Mononuclear cell (primary cell): Measurements from ENCODE around the gene GNAI3. TPM values are rescaled to one million over a fixed set of nuclear protein-coding genes. Genes with fewer than 3 reads are reported as not detected.

Experiments
- H3K27me3 ChIP-seq: 2 replicates; pipeline ENCODE4 v1.6.0; 2011; ENCODE audit warnings: low read length, control low read depth; ENCODE audit not compliant: insufficient read depth
- H3K4me1 ChIP-seq: 2 replicates; pipeline ENCODE4 v1.5.1; 2011; ENCODE audit warnings: mild to moderate bottlenecking, low read length, control low read depth; ENCODE audit not compliant: insufficient read depth
- H3K4me3 ChIP-seq: 2 replicates; pipeline ENCODE4 v1.5.1; 2011; ENCODE audit warnings: mild to moderate bottlenecking, low read length, moderate library complexity
- H3K9me3 ChIP-seq: 2 replicates; pipeline ENCODE4 v1.5.1; 2011; ENCODE audit warnings: low read depth, mild to moderate bottlenecking, control low read depth, low read length
- total RNA-seq: library from RNA; depleted of rRNA; stranded (reverse); fragments of >200 nt; gene quantifications from one replicate; pipeline ENCODE4 v1.2.3, GENCODE V29; 2012

The GNAI3 gene
- total RNA-seq, 1 donor, result 8.9 TPM

GRCh38 chr1:109586055-109586454 lies 37.6 kb downstream of the GNAI3 start:
- no peak overlapping the region for H3K4me3 ChIP-seq
- no peaks in the 10 kb centered on the region for H3K9me3 ChIP-seq
- H3K4me1 ChIP-seq, result no peaks in the 10 kb centered on the region
- no peaks in the 10 kb centered on the region for H3K27me3 ChIP-seq

DNA sequence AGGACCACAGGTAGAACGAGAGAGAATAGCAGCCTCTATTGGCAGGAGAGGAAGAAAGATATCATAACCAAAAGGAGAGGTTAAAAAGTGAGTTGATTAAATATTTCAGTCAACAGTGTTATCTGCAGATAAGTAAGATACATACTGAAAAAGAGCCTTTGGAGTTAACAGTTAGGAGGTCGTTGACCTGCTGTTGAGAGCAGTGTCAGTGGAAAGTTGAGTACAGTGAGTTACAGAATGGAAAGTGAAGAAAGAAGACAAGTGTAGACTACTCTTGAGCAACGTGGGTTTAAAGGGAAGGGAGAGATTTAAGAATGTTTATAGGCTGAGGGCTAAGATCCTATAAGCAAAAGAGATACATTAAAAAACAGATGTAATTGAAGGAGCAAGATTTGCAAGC lies 40.8 kb downstream of the GNAI3 start:
- Histone ChIP-seq H3K27me3 (no peaks in the 10 kb centered on the region), H3K9me3 (no peaks in the 10 kb centered on the region), H3K4me1 (no peaks in the 10 kb centered on the region), H3K4me3 (no peak overlapping the region)

DNA sequence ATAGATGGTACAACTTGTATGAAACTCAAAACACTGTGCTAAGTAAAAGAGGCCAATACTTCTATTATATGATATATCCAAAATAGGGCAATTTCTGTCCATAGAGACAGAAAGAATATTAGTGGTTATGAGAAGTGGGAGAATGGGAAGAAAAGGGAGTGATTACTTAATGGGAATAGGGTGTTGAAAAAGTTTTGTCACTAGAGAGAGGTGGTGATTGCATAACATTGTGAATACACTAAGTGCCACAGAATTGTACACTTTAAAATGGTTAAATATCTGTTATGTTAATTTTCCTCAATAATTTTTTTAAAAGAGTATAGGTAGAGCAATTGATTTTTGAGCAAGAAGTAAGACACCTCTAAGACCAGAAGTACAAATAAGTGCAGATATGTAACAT lies 41.3 kb downstream of the GNAI3 start:
- H3K9me3 ChIP-seq, result no peaks in the 10 kb centered on the region
- H3K27me3 ChIP-seq, result no peaks in the 10 kb centered on the region
- no peaks in the 10 kb centered on the region for H3K4me1 ChIP-seq
- no peak overlapping the region for H3K4me3 ChIP-seq

DNA sequence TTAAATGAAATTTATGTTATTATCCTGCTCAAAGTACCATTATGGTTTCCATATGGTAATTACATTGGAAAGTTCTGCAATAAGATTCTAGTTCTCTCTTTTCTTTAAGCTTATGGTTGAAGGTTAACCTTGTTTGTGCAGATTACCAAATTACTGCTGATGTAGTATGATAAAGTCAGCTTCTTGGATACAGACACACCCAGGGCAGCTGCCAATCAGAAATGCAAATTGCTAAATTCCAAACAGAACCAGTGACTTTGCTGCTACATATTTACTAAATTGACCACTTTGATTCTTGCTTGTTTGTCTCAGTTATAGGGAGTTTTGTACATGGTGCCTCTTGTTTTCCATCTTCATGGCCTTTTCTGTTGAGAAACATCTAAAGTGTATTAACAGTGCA lies 44.5 kb downstream of the GNAI3 start:
- Histone ChIP-seq H3K4me1 (no peaks in the 10 kb centered on the region), H3K9me3 (no peaks in the 10 kb centered on the region), H3K27me3 (no peaks in the 10 kb centered on the region), H3K4me3 (no peak overlapping the region)

DNA sequence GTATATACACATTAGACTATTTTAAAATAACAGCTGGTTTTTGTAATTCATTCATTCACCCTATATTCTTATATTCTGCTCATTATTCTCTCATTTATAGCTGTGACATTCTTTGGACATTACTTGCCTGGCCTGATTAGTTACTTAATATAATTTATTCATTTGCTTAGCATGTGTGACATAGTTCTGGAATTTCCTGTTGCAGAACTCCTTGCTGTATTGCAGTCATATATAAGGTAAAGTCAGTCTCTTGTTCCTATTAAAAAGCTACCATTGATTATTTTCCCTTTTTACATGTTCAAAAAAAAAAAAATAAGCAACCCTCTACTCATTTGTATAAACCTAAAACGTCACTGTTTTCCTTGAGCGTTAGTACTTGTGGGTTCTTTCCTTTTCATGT lies 47.1 kb downstream of the GNAI3 start:
- Histone ChIP-seq H3K4me3 (no peak overlapping the region), H3K9me3 (no peaks in the 10 kb centered on the region), H3K27me3 (no peaks in the 10 kb centered on the region), H3K4me1 (no peaks in the 10 kb centered on the region)

DNA sequence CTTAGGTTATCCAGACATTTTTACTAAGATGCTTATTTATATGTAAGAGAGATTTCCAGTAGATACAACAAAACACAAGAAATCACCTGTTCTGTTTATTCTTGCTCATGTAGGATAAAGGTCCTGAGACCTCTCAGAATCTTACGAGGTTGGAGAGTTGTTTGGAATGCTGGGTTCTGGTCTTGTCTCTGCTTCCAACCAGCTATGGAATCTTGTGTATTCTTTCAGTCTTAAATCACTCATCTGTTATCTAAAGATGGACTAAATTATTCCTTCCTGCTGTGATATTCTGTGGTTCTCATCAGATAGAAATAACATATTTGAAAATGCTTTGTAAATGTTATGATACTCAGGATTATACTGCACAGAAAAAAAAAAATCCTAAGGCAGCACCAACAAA lies 49.7 kb downstream of the GNAI3 start:
- H3K9me3 ChIP-seq, result no peaks in the 10 kb centered on the region

DNA sequence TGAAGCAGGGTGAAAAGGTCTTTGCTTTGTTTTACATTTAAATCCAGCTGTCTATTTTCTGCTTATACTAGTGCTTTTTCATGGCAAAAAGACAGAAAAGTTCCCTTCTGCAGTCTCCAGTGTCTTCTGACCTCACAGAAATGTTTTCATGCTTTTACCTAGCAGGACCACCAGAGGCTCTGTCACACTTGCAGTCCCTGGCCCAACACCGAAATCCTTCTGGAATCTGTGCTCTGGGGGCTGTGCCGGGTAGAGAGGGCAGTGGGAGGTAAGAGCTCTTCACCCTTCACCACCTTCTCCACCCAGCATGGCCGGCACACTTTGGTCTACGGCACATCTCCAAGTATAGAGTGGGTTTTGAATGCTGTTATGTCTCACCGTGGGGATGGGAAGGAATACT lies 50.2 kb downstream of the GNAI3 start:
- H3K9me3 ChIP-seq, result no peaks in the 10 kb centered on the region

More for the DNA sequence above, 49.7 kb downstream of the GNAI3 start:
- H3K4me1 ChIP-seq, result no peaks in the 10 kb centered on the region
- no peaks in the 10 kb centered on the region for H3K27me3 ChIP-seq
- H3K4me3 ChIP-seq, result no peak overlapping the region

DNA sequence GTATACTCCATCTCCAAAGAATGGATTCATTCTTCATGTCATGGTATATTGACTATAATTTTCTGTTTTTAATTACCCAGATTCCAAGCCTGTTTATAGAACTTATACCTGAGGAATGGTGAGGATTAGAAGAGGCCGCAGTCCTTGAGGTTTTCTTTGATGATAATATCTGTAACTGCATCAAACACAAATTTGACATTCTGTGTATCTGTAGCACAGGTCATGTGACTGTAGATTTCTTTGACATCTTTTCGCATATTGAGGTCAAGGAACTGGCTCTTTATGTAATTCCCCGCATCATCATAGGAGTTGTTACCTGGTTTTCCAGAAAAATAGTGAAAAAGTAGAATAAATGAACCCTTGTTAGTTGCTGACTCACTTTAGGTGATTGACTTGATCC lies 54.8 kb downstream of the GNAI3 start:
- no peak overlapping the region for H3K4me3 ChIP-seq
- no peaks in the 10 kb centered on the region for H3K9me3 ChIP-seq
- peaks cover 18% of the 10 kb centered on the region for H3K4me1 ChIP-seq
- no peaks in the 10 kb centered on the region for H3K27me3 ChIP-seq

More for the DNA sequence above, 50.2 kb downstream of the GNAI3 start:
- Histone ChIP-seq H3K4me3 (no peak overlapping the region), H3K4me1 (no peaks in the 10 kb centered on the region), H3K27me3 (no peaks in the 10 kb centered on the region)

GRCh38 chr1:109605381-109605780 lies 57.0 kb downstream of the GNAI3 start:
- Histone ChIP-seq H3K9me3 (no peaks in the 10 kb centered on the region), H3K4me3 (no peak overlapping the region), H3K27me3 (no peaks in the 10 kb centered on the region), H3K4me1 (peaks cover 20% of the 10 kb centered on the region)

DNA sequence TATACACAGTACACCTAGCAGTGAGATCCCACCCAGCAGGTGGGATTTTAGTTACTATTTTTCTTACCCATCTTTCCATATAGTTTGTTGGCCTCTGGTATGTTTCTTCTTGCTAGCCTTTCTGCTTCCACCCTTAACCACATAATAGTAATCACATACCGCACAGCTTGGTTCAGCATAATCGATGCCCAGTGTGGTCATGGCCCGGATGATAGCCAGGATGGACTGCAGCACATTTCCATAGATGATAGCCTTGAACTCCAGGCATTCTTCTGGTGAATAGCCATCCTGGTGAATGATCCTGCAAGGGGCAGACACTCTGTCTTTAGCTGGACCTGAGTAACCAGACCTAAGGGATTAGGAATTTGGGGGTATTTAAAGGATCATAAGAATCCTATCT lies 61.5 kb downstream of the GNAI3 start:
- H3K4me1 ChIP-seq, result peaks cover 28% of the 10 kb centered on the region
- H3K27me3 ChIP-seq, result no peaks in the 10 kb centered on the region
- no peak overlapping the region for H3K4me3 ChIP-seq
- no peaks in the 10 kb centered on the region for H3K9me3 ChIP-seq

DNA sequence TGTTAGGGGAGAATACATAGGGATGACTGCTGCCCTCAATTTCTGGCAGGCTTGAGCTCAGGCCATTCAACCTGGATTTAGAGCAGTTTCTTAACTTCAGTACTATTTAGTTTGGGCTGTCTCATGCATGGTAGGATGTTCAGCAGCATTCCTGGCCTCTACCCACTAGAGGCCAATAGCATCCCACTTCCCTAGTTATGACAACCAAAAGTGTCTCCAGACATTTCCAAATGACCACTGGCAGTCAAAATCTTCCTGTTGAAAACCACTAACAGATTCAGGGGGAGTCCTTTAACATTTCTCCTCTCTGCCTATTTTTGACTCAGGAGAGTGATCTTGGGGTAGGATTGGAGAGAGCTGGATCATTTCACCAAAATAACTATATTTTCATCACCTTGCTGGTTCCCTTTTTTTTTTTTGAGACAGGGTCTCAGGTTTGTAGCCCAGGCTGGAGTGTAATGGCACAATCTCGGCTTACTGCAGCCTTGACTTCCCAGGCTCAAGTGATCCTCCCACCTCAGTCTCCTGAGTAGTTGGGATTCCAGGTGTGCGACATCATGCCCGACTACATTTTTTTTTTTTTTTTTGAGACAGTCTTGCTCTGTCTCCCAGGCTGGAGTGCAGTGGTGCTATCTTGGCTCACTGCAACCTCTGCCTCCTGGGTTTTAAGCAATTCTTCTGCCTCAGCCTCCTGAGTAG lies 62.3 kb downstream of the GNAI3 start:
- H3K9me3 ChIP-seq, result no peaks in the 10 kb centered on the region
- H3K27me3 ChIP-seq, result no peaks in the 10 kb centered on the region
- H3K4me1 ChIP-seq, result peaks cover 36% of the 10 kb centered on the region
- no peak overlapping the region for H3K4me3 ChIP-seq

DNA sequence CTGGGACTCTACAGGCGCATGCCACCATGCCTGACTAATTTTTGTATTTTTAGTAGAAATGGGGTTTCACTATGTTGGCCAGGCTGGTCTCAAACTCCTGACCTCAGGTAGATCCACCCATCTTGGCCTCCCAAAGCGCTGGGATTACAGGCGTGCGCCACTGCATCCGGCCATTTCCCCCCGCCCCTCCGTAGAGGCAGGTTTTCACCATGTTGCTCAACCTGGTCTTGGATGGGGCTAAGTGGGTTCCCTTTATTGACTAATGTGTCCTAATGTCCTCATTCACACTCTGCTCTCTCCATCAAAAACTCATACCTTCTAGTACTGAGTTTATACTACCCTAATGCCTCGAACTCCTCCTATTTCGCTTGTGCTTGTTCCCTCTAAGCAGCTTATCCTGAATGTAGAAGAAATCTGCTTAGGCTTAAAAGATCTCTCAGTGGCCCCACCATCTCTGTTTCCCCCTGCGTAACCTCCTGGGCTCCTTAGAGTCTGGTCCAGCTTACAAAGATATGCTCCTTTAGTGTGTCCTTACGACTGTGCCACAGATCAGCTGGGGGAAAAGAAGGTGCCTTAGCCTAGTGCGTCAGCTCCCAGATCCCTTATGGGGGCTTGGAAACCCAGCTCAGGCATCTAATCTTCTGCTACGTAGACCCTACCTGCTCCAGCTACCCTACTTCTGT lies 63.0 kb downstream of the GNAI3 start:
- H3K4me3 ChIP-seq, result no peak overlapping the region
- no peaks in the 10 kb centered on the region for H3K9me3 ChIP-seq
- H3K27me3 ChIP-seq, result no peaks in the 10 kb centered on the region
- H3K4me1 ChIP-seq, result peaks cover 43% of the 10 kb centered on the region

DNA sequence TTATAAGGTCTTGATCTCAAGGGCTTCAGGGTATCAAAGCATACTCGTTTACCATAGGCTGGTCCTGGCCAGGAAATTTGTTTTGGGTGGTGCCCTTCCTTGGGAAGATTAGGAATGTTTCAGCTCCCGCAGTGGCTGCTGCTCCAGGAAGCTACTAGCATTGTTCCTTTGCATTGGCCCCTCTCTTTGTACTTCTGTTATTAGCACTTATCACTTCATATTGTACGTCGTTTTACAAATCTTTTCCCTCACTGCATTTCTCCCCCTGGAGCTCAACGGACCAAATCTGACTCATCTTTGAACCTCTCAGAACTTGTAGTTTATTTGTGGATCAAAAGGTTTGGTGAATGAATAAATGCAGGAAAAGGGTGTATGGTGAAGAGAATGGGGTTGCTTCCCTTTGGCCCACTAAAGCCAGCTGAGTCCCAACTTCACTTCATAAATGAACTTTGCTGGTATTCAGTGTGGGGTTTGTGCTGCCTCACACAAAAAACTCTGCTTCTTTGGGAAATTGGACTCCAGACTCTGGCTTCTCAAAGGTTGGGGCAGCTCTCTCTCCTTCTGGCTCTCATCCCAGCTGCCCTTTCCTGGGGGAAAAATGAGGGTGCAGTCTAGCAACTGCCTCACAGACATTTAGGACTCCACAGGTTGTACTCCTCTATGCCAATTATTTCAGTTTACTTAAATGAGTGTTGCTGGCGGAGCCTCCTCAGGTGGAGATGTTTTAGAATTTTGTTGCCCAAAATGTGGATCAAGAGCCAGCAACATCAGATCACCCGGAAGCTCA lies 65.1 kb downstream of the GNAI3 start:
- Histone ChIP-seq H3K4me1 (peaks cover 49% of the 10 kb centered on the region), H3K9me3 (no peaks in the 10 kb centered on the region), H3K27me3 (no peaks in the 10 kb centered on the region), H3K4me3 (no peak overlapping the region)

- H3K4me3 ChIP-seq, result no peak overlapping the region
Measured at GRCh38 chr1:109615879-109616278, 67.5 kb downstream of the GNAI3 start.

DNA sequence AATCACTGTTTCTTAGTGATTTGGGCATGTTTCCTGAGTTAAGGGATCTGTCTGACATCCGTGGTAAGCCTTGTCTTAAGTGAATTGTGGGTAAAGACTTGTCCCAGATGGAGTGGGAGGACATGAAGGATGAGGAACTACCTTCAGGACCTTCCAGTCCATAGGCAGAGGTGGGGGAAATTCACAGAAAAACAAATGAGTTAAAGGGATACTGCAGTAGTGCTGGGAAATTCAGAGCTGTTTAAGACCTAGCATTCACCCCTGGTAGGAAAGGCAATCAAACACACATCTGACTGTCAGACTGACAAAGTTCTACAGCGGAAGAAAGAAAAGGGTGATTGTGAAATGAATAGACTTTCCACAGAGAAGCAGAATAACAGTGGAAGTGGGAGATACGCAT lies 68.0 kb downstream of the GNAI3 start:
- no peaks in the 10 kb centered on the region for H3K27me3 ChIP-seq
- peaks cover 67% of the 10 kb centered on the region for H3K4me1 ChIP-seq
- H3K4me3 ChIP-seq, result no peak overlapping the region
- no peaks in the 10 kb centered on the region for H3K9me3 ChIP-seq

More at GRCh38 chr1:109615879-109616278, 67.5 kb downstream of the GNAI3 start:
- H3K4me1 ChIP-seq, result peaks cover 68% of the 10 kb centered on the region
- no peaks in the 10 kb centered on the region for H3K27me3 ChIP-seq
- H3K9me3 ChIP-seq, result no peaks in the 10 kb centered on the region
